Measurements from ENCODE around the gene SLC6A1.

- TF ChIP-seq, protein P1, sequence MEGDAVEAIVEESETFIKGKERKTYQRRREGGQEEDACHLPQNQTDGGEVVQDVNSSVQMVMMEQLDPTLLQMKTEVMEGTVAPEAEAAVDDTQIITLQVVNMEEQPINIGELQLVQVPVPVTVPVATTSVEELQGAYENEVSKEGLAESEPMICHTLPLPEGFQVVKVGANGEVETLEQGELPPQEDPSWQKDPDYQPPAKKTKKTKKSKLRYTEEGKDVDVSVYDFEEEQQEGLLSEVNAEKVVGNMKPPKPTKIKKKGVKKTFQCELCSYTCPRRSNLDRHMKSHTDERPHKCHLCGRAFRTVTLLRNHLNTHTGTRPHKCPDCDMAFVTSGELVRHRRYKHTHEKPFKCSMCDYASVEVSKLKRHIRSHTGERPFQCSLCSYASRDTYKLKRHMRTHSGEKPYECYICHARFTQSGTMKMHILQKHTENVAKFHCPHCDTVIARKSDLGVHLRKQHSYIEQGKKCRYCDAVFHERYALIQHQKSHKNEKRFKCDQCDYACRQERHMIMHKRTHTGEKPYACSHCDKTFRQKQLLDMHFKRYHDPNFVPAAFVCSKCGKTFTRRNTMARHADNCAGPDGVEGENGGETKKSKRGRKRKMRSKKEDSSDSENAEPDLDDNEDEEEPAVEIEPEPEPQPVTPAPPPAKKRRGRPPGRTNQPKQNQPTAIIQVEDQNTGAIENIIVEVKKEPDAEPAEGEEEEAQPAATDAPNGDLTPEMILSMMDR (IDR thresholded peaks at IDR 0.05), result no peak
- TF ChIP-seq POLR2A (IDR thresholded peaks at IDR 0.05) (no peak), EP300 (IDR thresholded peaks at IDR 0.05) (no peak)
These were observed 67.2 kb downstream of the SLC6A1 start for GRCh38 chr3:11059799-11060115.
